Body of pancreas (tissue), 4 donors: ENCODE results near the gene HDAC6.

ENCODE experiments used
- POLR2A ChIP-seq, 3 donors: fragments of 450-650 bp; IDR thresholded peaks; one replicate each; pipeline ENCODE4 v1.6.1; 2016; ENCODE audit warnings: antibody characterized with exemption in 3 of 3, mild to moderate bottlenecking in 2 of 3
- TF ChIP-seq, protein P1 (sequence below), 7 experiments: fragments of 450-650 bp in 4 of 7; fragments of 200-600 bp in 3 of 7; sonication (generic) in 3 of 7; IDR thresholded peaks; one replicate each; pipeline ENCODE4 v1.5.1; 2016 to 2019; ENCODE audit warnings: antibody characterized with exemption in 7 of 7

DNA sequence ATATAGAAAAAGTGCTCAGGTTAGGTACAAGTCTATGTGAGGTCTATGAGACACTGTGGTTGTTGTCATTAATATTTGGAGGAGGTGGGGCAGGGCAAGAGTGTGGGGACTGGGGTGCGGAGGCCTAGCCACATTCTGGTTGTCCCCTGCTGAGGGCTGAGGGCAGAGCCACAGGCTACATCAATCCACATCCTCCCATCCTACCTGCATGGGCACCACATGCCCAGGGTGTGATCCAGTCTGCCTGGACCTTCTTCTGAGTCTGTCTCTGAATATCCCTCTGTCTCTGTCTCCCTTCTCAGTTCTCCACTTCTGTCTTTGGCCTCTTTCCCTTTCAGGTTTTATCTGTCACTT, 16.7 kb upstream of the HDAC6 start:
- TF ChIP-seq, protein P1, sequence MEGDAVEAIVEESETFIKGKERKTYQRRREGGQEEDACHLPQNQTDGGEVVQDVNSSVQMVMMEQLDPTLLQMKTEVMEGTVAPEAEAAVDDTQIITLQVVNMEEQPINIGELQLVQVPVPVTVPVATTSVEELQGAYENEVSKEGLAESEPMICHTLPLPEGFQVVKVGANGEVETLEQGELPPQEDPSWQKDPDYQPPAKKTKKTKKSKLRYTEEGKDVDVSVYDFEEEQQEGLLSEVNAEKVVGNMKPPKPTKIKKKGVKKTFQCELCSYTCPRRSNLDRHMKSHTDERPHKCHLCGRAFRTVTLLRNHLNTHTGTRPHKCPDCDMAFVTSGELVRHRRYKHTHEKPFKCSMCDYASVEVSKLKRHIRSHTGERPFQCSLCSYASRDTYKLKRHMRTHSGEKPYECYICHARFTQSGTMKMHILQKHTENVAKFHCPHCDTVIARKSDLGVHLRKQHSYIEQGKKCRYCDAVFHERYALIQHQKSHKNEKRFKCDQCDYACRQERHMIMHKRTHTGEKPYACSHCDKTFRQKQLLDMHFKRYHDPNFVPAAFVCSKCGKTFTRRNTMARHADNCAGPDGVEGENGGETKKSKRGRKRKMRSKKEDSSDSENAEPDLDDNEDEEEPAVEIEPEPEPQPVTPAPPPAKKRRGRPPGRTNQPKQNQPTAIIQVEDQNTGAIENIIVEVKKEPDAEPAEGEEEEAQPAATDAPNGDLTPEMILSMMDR (IDR thresholded peaks at IDR 0.05) = no peak
- TF ChIP-seq POLR2A (IDR thresholded peaks at IDR 0.05) = no peak
